H1 (cell line): ENCODE measurements around the gene PRKAR2B.

Experiments used
- BCL11A ChIP-seq, 2 experiments: IDR thresholded peaks; one replicate each; pipeline ENCODE4 v1.6.1; 2011; ENCODE audit warnings: low read depth in 2 of 2, low read length in 2 of 2, mild to moderate bottlenecking in 2 of 2
- CHD2 ChIP-seq: IDR thresholded peaks from 2 replicates; pipeline ENCODE4 v1.6.1; 2012; ENCODE audit warnings: low read length, improper control_type of control experiment
- CTCF ChIP-seq, 3 experiments: IDR thresholded peaks; 1 replicate in 2 of 3; 2 replicates in 1 of 3; pipeline versions ENCODE4 v1.5.1 to v1.6.1; 2011; ENCODE audit warnings: low read length in 3 of 3, mild to moderate bottlenecking in 3 of 3, inconsistent platforms in 2 of 3, low read depth in 1 of 3, moderate library complexity in 1 of 3; ENCODE audit not compliant: insufficient read depth in 1 of 3; ENCODE audit errors: control extremely low read depth in 1 of 3
- EGR1 ChIP-seq: IDR thresholded peaks from 2 replicates; pipeline ENCODE4 v1.6.1; 2011; ENCODE audit warnings: low read depth, low read length, borderline replicate concordance
- EZH2 ChIP-seq: fragments of 200-600 bp; sonication (generic); IDR thresholded peaks from 2 replicates; pipeline ENCODE4 v1.7.1; 2012; ENCODE audit warnings: low read depth, mild to moderate bottlenecking, moderate library complexity, low read length, inconsistent platforms; ENCODE audit not compliant: severe bottlenecking
- HDAC6 ChIP-seq: IDR thresholded peaks from one replicate; pipeline ENCODE4 v1.7.1; 2012; ENCODE audit warnings: low read depth, mild to moderate bottlenecking, inconsistent platforms, low read length, moderate library complexity
- NRF1 ChIP-seq: IDR thresholded peaks from 2 replicates; pipeline ENCODE4 v1.6.1; 2011; ENCODE audit warnings: mild to moderate bottlenecking, low read depth, low read length, improper control_type of control experiment
- RAD21 ChIP-seq, 2 experiments: IDR thresholded peaks in 1 of 2; conservative IDR thresholded peaks in 1 of 2; 2 replicates each; pipeline ENCODE4 v1.6.1; 2011; ENCODE audit warnings: low read depth in 2 of 2, low read length in 2 of 2, improper control_type of control experiment in 1 of 2, inconsistent platforms in 1 of 2, mild to moderate bottlenecking in 1 of 2, moderate library complexity in 1 of 2
- SIRT6 ChIP-seq: IDR thresholded peaks from one replicate; pipeline ENCODE4 v1.7.1; 2012; ENCODE audit warnings: low read length, inconsistent platforms
- SP1 ChIP-seq: IDR thresholded peaks from 2 replicates; pipeline ENCODE4 v1.6.1; 2011; ENCODE audit warnings: low read depth, low read length
- SP2 ChIP-seq: IDR thresholded peaks from 2 replicates; pipeline ENCODE4 v1.6.1; 2012; ENCODE audit warnings: mild to moderate bottlenecking, low read length, inconsistent platforms
- TBP ChIP-seq: IDR thresholded peaks from 2 replicates; pipeline ENCODE4 v1.6.1; 2011; ENCODE audit warnings: low read depth, low read length, improper control_type of control experiment
- USF2 ChIP-seq: IDR thresholded peaks from 2 replicates; pipeline ENCODE4 v1.6.1; 2011; ENCODE audit warnings: low read length, improper control_type of control experiment
- ZNF274 ChIP-seq: IDR thresholded peaks from 2 replicates; pipeline ENCODE4 v1.7.0; 2012; ENCODE audit warnings: low read length, borderline replicate concordance; ENCODE audit errors: extremely low read depth

- no peak for TF ChIP-seq USF2
- no peak for TF ChIP-seq NRF1
- no peak for TF ChIP-seq BCL11A (IDR thresholded peaks at IDR 0.05; ENCODE audit: low read depth in 2 of 2, low read length in 2 of 2)
- TF ChIP-seq SP1: no peak
- no peak for TF ChIP-seq CTCF (IDR thresholded peaks at IDR 0.05; ENCODE audit: control extremely low read depth in 1 of 3, insufficient read depth in 1 of 3, low read depth in 1 of 3, low read length in 3 of 3)
- TF ChIP-seq RAD21 (IDR thresholded peaks at IDR 0.05 in 1 of 2, conservative IDR thresholded peaks at IDR 0.05 in 1 of 2; ENCODE audit: low read depth in 2 of 2, low read length in 2 of 2): no peak
- no peak for TF ChIP-seq SIRT6
- TF ChIP-seq TBP: no peak
- no peak for TF ChIP-seq EZH2
- no peak for TF ChIP-seq SP2
- TF ChIP-seq ZNF274: no peak
- no peak for TF ChIP-seq EGR1
- no peak for TF ChIP-seq CHD2
- no peak for TF ChIP-seq HDAC6
These were observed 1.0 kb upstream of the PRKAR2B start for GRCh38 chr7:107043491-107043890.
